Activated naive CD4-positive, alpha-beta T cell (primary cell): ENCODE measurements around the gene KCNK4.

Experiments
- DNase-seq, 4 experiments: peaks; one replicate each; lab custom pipeline; 2025; lab: John Stamatoyannopoulos, UW

KCNK4 gene

DNA sequence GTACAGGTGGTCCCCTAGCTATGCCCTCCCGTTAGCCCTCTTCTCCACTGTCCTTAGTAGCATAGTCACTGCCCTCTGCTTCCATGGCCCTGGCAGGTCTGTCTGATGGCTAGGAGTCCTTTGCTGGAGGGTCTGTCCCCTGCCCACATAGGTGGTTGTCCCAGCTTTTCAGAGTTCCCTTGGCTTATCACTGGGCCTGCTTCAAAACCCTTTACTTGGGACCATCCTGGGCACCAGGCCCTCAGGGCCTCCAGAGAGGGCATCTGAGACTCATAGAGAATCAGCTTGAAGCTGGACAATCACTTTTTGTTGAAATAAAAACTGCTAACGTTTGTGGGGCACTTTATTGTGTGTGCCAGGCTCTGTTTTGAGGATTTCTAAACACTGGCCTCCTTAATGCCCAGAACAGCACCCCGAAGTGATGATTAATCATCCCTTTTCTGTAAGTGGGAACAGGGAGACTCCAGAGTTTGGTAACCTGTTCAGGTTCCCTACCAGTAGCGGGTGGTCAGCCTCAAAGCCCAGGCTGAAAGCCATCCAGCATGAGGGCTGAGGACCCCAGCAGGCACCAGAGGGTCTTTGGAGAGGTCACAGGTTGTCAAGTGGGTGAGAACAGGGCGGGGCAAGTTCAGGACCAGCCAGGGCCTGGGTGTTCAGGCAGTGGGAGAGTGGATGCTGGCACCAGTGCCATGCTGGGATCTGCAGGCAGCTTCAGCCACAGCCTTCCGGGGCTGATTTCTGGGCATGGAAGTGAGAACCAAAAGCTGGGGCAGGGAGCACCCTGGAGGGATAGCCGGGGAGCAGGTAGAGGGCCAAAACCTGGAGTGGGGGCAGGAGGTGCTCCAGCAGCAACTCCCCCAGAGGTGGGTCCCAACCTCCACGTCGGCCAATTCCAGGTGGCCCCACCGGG, 495 bp upstream of the KCNK4 start:
- DNase-seq: no peak

DNA sequence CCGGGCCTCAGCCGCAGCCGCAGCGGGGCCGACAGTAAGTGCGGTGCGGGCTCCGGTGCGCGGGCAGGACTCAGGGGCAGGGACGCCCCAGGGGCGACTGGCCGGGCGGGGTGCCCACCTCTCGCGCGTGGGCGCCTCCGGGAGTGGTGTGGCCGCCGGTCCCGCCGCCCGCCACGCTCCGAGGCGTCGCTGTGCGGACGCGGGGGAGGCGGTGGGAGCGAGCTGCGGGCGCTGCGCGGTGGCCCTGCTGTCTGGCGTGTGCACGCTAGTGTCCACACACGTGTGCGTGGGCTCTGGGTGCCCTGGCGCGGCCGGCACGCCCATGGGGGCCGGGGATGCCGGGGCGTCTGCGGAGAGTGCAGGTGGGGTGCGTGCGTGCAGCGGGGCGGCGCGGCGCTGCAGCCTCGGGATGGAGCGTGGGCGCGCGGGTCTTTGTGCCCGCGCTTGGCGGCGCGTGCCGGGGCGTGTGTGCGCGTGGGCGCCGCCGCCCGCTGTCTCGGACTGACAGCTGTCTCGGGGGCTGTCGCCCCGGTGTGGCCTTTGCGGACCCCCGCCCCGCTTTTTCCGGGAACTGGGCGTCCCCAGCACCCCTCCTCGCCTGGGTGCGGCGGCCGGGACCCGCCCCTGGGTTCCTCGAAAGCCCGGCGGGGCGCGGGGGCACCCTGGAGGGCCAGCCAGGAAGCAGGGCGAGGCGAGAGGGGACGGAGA, 804 bp downstream of the KCNK4 start:
- no peak for DNase-seq

DNA sequence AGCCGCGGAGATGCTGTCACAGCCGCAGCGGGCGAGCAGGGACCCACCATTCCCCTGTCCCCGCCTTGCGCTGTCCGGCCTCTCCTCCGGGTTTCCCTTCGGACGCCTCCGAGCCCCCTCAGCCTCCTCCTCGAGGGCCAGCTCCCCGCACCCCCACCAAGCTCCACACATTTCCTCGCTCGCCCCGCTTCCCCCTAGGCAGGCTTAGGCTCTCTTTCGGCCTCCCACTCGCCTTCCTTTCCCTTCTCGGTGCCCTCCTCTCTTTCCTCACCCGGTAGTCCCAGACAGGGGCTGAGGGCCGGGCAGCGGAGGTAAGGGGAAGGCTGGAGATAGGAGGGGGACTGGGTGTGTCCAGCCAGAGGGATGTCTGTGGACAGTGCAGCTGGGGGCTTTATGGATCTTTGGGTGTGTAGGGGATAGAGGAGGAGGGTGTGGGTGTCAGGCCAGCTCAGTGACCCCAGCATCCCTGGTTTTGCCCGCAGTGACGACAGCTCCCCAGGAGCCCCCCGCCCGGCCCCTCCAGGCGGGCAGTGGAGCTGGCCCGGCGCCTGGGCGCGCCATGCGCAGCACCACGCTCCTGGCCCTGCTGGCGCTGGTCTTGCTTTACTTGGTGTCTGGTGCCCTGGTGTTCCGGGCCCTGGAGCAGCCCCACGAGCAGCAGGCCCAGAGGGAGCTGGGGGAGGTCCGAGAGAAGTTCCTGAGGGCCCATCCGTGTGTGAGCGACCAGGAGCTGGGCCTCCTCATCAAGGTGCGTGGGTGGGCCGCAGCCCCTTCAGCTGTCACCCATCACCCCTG, 1.6 kb downstream of the KCNK4 start:
- DNase-seq: no peak

DNA sequence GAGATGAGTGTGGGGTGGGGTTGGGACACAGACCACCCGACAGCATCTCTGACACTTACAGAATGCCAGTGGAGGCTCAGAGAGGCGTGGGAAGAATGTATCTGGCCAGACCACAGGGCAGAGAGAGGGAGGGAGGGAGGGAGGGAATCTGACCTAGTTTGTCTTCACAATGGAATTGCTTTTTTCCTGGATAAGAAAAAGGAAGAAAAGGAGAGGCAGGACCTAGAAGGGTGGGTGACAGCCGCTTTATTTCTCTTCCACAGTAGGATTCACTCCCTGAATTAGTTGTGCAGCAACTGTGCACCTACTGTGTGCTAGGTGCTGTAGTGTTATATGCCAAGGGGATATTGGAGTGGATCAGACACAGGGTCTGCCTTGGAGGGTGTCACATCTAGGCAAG, 3.7 kb downstream of the KCNK4 start:
- DNase-seq: no peak

DNA sequence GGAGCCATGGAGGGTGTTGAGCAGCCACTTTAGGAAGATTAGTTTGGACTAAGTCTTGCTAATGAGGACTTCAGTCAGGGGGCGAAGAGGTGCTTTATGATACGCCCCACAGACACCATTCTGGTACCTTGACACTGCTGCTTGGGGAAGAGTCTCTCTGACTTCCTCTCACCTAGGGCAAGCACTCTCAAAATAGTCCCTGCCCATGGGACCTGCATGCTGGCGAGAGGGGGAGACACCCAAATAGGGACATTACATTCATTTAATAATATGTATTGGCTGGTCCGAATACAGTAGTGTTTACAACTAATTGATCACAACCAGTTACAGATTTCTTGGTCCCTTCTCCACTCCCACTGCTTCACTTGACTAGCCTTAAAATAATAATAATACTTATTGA, 4.7 kb downstream of the KCNK4 start:
- no peak for DNase-seq

DNA sequence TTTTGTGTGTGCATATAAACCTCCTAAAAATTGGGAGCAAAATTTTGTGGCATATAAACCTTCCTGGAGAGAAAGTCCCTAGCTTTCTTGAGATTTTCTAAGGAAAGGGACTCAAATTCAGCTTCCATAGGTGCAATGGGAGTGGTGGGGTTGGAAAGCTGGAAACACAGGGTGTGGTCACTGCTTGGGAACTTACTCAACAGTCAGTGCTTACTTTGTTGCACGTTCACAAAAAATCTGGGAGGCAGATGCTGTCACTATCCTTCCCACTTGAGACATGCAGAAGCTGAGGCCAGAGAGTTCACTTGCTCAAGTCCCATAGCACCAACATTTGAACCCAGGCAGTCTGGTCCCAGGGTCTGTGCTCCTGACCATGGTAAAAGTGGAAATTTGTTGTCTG, 5.1 kb downstream of the KCNK4 start:
- DNase-seq: no peak

DNA sequence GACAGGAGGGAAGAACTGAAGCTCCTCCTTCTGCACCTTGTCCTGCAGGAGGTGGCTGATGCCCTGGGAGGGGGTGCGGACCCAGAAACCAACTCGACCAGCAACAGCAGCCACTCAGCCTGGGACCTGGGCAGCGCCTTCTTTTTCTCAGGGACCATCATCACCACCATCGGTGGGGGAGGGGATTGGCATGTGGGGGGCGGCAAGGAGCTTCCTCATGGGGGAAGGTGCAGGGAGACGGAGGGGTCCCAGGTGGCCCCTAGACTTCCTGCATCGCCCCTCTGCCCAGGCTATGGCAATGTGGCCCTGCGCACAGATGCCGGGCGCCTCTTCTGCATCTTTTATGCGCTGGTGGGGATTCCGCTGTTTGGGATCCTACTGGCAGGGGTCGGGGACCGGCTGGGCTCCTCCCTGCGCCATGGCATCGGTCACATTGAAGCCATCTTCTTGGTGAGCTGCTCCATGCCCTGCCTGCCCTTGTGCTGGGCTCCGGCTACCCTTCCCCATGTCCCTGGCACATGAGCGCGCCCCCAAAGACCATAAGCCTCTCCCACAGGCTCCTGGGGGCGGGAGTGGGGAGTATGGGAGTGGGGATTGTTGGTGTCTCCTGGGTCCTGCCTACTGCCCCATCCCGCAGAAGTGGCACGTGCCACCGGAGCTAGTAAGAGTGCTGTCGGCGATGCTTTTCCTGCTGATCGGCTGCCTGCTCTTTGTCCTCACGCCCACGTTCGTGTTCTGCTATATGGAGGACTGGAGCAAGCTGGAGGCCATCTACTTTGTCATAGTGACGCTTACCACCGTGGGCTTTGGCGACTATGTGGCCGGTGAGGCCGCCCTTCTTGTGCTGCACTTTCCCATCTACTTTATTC, 6.0 kb downstream of the KCNK4 start:
- DNase-seq: no peak

DNA sequence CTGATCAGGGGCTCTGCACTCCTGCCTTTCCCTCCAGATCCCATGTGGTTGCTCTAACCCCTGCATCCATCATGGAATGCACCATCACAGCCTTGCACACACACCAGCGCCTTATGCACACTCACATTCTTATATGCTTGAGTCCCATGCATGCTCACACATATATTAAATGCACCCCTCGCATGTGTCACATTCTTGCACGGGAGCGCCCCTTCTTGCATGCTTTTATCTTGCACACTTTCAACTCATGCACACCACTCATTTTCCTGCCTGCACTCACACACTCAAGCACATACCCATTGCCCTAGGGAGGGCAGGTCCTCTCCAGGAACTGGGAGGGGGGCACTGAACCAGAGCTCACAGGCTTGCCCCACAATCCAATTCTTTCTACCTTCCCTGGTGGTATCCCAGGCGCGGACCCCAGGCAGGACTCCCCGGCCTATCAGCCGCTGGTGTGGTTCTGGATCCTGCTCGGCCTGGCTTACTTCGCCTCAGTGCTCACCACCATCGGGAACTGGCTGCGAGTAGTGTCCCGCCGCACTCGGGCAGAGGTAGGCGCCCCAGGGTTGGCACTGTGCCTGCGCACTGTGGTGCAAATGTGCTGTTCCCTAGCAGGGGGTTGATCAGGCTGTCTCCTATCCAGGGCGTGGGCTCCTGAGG, 6.7 kb downstream of the KCNK4 start:
- no peak for DNase-seq

DNA sequence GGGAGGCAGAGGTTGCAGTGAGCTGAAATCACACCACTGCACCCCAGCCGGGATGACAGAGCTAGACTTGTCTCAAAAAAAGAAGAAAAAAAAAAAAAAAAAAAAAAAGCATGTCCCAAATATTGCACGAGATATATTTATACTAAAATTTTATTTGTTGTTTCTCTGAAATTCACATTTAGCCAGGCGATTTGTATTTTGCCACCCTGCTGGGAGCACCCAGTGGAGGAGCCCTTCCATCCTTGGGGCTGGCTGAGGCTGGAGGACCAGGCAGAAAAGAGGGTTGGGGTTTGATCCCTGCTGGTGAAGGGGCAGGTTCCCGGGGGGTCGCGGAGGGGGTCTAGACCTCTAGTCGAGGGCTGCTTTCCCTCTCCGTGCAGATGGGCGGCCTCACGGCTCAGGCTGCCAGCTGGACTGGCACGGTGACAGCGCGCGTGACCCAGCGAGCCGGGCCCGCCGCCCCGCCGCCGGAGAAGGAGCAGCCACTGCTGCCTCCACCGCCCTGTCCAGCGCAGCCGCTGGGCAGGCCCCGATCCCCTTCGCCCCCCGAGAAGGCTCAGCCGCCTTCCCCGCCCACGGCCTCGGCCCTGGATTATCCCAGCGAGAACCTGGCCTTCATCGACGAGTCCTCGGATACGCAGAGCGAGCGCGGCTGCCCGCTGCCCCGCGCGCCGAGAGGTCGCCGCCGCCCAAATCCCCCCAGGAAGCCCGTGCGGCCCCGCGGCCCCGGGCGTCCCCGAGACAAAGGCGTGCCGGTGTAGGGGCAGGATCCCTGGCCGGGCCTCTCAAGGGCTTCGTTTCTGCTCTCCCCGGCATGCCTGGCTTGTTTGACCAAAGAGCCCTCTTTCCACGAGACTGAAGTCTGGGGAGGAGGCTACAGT, 8.1 kb downstream of the KCNK4 start:
- no peak for DNase-seq

DNA sequence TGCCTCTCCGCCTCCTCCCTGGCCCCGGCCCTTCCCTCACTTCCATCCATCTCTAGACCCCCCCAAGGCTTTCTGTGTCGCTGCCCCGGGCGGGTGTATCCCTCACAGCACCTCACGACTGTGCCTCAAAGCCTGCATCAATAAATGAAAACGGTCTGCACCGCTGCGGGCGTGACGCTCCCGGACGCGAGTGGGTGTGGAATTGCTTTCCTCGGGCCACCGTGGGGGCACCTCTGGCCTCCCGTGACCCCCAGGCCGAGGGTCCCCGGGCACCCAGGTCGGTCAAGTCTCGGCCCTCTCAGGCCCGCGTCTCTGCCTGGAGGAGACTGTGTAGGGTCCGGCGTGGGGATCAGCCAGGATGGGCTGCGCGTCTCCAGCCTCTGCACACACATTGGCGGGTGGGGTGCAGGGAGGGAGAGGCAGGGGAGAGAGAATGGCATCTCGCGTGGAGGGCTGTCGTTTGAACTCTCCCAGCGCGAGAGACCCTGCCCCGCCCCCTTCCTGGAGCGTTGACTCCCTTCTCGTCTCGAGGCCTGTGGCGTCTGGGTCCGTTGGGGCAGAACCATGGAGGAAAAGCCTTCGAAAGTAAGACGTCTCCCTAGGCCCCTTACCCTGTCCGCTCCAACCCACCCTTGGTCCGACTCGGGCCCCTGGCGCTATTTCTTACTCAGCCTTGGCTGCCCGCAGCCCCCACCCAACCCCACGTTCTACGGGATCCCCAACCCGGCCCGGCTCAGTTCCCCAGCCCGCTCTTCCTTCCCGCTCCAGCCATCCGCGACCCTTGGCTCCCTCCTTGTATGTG, 8.9 kb downstream of the KCNK4 start, which contains the start of gene CATSPERZ:
CATSPERZ (plus strand) TSS at position 512 of the 802 bp plus-strand sequence; CDS start at position 565, 53 bp downstream.
- no peak for DNase-seq

DNA sequence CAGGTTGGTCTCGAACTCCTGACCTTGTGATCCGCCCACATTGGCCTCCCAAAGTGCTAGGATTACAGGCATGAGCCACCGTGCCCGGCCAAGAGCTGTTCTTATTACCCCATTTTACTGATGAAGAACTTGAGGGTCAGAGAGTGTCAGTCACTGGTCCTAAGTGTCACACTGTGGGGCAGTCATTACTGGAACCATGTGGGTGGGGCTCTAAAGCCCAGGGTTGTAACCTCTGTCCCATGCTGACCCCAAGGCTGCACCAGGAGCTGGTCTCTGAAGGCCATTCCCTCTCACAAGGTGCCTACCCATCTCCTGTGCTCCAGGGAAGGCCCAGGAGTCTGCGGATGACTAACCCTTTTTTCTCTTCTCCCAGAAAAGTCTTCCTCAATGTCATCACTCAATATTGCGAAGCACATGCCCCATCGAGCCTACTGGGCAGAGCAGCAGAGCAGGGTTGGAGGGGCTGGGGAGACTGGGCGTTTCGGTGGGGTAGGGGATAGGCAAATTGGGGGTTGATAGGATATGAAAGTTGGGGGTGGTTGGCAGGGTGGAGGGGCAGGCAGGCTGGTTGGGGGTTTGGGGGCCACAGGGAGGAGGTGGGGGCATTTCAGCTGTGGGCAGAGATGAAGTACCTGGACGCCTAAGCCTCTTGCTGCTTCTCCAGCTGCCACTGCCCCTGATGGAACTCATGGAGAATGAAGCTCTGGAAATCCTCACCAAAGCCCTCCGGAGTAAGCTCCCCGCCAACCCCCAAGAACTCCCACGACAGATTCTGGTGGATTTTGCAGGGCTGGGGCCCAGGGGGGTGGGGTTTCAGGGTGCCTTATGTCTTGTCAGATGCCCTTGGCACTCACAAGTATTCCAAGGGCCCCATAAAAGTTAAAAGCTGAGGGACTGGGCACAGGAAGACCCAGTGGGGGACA, 12.3 kb downstream of the KCNK4 start:
- DNase-seq: no peak

DNA sequence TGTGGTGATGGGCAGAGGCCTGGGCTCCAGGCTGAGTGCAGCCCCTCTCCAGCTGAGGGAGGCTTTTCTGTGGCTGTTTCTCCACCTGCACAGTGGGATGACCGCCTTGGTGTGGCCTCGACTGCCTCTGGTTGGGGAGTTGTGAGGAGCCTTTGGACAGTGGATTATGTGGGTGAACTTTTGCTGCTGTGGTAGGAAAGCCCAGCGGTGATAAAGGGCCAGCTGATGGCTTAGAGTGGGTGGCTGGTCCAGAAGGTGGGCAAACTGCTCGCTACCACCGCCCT, 12.9 kb downstream of the KCNK4 start:
- DNase-seq: no peak

DNA sequence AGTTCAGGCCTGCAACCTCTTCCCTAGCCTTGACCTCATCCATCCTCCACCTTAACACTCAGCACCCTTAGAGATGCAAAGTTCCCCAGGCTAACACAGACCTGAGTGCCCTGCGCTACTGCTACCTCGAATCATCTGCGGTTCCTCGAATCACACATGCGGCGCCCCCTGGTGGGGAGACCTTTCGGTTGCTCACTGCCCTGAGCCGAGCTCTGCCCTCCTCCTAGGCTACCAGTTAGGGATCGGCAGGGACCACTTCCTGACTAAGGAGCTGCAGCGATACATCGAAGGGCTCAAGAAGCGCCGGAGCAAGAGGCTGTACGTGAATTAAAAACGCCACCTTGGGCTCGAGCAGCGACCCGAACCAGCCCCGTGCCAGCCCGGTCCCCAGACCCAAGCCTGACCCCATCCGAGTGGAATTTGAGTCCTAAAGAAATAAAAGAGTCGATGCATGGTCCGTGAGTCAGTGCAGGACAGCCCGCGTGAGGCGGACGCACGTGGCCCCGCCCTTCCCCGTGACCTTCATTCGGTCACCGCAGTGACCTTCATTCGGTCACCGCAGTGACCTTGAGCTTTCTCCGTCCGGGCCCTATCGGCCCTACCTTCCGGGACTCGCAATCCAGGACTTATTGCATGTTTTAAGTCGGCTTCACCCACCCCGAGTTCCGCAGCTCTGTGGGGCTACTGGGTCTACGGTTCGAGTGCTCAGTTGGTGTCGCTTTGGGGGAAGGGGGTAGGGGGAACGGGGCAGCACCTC, 13.4 kb downstream of the KCNK4 start:
- peak; percentile 86 to 97 (median 94) for DNase-seq

DNA sequence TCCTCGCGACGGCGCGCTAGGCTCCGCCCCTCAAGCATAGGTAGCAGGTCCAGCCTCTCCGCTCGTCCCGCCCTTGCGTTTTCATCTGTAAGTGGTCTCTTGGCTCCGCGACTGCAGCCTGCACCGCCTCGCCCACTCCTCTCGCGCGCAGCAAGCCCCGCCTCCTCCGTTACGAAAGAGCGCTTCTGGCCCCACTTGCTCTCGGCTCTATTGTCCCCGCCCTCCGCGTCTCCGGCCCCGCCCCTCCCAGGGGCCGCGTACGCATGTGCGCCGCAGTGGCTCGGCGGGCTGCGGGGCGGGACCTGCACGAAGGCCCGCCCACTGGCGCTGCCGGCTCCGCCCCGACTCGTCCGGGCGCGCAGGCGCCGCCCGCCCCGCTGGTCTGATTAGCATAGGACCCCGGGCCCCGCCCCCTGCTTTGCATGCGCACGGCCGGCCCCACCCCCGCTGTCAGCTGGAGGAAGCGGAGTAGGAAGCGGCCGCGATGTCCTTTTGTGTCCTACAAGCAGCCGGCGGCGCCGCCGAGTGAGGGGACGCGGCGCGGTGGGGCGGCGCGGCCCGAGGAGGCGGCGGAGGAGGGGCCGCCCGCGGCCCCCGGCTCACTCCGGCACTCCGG, 14.1 kb downstream of the KCNK4 start, which contains the start of gene ESRRA:
ESRRA (plus strand) TSS at position 450 of the 616 bp plus-strand sequence. CDS start 1,656 bp downstream, outside the sequence.
- DNase-seq: peak; percentile 99 to 100 (median 99)

DNA sequence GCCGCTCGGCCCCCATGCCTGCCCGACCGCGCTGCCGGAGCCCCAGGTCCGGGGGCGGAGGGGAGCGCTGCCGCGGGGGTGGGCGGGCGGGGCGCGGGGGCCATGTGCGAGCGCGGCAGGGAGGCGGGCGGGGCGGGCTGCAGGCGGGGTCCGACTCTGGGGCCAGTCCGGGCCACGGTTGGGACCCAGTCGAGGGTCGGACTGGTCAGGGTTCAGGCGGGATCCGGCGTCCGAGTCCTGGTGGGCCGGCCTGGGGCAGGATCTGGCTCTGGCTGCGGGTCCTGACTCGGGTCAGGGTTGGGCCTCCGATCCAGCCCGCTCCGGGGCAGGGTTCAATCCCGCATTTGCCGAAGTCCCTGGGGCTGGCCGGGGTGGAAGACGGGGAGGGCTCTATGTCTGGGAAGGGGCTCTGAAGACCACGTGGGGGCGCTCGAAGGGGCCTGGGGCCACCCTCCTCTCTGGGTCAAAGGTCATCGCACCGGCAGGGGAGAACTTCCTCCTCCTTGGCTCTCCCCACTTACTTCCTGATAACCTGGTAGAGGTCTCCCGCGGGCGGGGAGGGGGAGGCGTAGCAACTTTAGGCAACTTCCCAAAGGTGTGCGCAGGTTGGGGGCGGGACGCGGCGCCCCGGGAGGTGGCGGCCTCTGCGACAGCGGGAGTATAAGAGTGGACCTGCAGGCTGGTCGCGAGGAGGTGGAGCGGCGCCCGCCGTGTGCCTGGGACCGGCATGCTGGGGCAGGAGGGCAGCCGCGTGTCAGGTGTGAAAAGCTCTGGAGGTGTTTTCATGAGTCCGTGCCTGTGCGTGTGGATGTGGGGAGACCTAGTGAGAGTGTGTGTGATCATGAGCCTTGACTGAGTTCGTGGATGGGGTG, 14.8 kb downstream of the KCNK4 start:
- DNase-seq: peak in 3 of 4 experiments; percentile 37 to 60 (median 46)

DNA sequence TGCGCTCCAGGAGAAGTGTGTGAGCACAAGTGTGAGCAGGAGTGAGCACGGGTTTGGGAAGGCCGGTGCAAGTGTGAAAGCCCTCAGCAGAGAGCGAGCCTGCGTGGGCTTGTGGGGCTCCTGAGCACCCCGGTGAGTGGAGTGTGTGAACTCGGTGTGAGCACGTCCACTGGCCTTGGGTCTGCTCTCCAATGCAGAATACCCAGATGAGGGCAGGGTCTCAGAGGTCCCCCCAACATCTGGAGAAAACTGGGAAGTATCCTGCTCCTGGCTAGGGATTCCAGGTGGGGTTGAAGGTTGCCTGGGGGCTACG, 15.4 kb downstream of the KCNK4 start:
- no peak for DNase-seq
